Tibial nerve (tissue), 4 donors: Measurements from ENCODE around the gene INAFM1. TPM values are rescaled to one million over a fixed set of nuclear protein-coding genes. Genes with fewer than 3 reads are reported as not detected.
"Not testable (repeated sequence)": the region's sequence is repeated elsewhere in the genome, so short reads cannot be mapped to it uniquely, and the experiment has no call there.

ENCODE experiments used
- DNase-seq, 2 donors: peaks; one replicate each; pipeline ENCODE4 v3.0.0-alpha.2; 2019; ENCODE audit warnings: low spot score in 2 of 2
- H3K27ac ChIP-seq, 4 donors: fragments of 200-600 bp; sonication (generic) in 3 of 4; one replicate each; pipeline ENCODE4 v1.5.1; 2017 to 2019; ENCODE audit warnings: mild to moderate bottlenecking in 1 of 4
- H3K27me3 ChIP-seq, 2 donors: fragments of 200-600 bp; sonication (generic) in 1 of 2; one replicate each; pipeline versions ENCODE4 v1.5.1 to v1.6.0; 2017 to 2019
- H3K36me3 ChIP-seq, 3 donors: fragments of 200-600 bp; sonication (generic); one replicate each; pipeline ENCODE4 v1.5.1; 2018 to 2019
- H3K4me1 ChIP-seq, 4 donors: fragments of 200-600 bp; sonication (generic) in 3 of 4; one replicate each; pipeline ENCODE4 v1.5.1; 2017 to 2019
- H3K4me3 ChIP-seq, 4 donors: fragments of 200-600 bp; sonication (generic) in 3 of 4; one replicate each; pipeline ENCODE4 v1.5.1; 2017 to 2019; ENCODE audit warnings: mild to moderate bottlenecking in 1 of 4, moderate library complexity in 1 of 4
- H3K9me3 ChIP-seq, 4 donors: fragments of 200-600 bp; sonication (generic) in 3 of 4; one replicate each; pipeline ENCODE4 v1.5.1; 2017 to 2019
- EP300 ChIP-seq, 2 donors: sonication (generic); formaldehyde crosslinking; IDR thresholded peaks; one replicate each; pipeline ENCODE4 v1.6.1; 2017; ENCODE audit warnings: antibody characterized with exemption in 2 of 2, mild to moderate bottlenecking in 1 of 2
- POLR2A ChIP-seq, 2 donors: fragments of 450-650 bp; IDR thresholded peaks; one replicate each; pipeline ENCODE4 v1.6.1; 2017; ENCODE audit warnings: antibody characterized with exemption in 2 of 2, mild to moderate bottlenecking in 2 of 2, moderate library complexity in 2 of 2
- WGBS, 2 donors: methylation state at CpG; one replicate each; pipeline ENCODE4 v1.1.5; 2018; 5-methylcytosine and 5-hydroxymethylcytosine counted together
- total RNA-seq, 4 donors: library from RNA; depleted of rRNA; stranded (reverse); fragments of >200 nt; gene quantifications; one replicate each; pipeline ENCODE4 v1.1.0, GENCODE V29; 2016
- TF ChIP-seq, protein P1 (sequence below), 5 experiments: fragments of 200-600 bp in 3 of 5; fragments of 450-650 bp in 2 of 5; sonication (generic) in 3 of 5; IDR thresholded peaks; one replicate each; pipeline ENCODE4 v1.5.1; 2016 to 2019; ENCODE audit warnings: antibody characterized with exemption in 5 of 5, mild to moderate bottlenecking in 3 of 5, moderate library complexity in 2 of 5

Gene INAFM1
- total RNA-seq, 4 donors from 2014 or later: 9.6 to 33.9 (median 25.4) TPM

DNA sequence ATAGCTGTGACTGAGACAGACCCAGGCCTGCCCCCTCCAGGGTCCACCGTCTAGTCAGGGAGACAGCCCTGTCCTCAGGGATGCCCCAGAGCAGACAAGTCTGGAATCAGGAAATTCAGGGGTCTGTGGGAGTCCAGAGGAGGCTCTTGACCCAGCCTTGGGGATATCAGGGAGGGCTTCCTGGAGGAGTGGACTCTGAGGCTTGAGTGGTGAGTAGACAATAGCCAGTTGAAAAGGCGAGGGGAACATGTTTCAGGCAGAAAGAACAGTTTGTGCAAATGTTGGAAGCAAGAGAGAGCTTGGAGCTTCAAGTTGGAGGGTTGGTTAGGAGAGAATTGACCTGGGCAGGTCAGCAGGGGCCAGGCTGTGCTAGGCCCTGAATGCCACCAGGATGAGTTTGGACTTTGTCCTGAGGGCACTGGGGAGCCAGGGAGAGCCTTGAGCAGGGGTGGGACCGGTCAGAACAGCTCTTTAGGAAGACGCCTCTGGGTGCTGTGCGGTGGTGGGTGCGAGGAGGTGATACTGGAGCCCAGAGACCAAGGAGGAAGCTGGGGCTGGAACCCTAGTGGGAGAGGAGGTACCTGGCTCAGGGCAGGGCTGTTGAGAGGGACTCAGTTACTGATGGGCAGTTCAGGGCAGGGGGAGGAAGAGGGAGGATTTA is 15.7 kb upstream of the INAFM1 start:
- 85 to 88% methylated on average over 6 of the region's 6 CpGs for WGBS, 2 donors
- H3K36me3 ChIP-seq: peaks cover 0 to 58% (median 16%) of the 10 kb centered on the region in 3 donors
- peak overlapping the region in 3 of 4 donors; percentile 89 to 98 (median 92) for H3K27ac ChIP-seq
- H3K4me1 ChIP-seq: peaks cover 0 to 43% (median 20%) of the 10 kb centered on the region in 4 donors
- H3K27me3 ChIP-seq: no peaks in the 10 kb centered on the region
- H3K4me3 ChIP-seq: no peak overlapping the region
- TF ChIP-seq EP300 (IDR thresholded peaks at IDR 0.05) (no peak), POLR2A (IDR thresholded peaks at IDR 0.05) (no peak)
- TF ChIP-seq, protein P1, sequence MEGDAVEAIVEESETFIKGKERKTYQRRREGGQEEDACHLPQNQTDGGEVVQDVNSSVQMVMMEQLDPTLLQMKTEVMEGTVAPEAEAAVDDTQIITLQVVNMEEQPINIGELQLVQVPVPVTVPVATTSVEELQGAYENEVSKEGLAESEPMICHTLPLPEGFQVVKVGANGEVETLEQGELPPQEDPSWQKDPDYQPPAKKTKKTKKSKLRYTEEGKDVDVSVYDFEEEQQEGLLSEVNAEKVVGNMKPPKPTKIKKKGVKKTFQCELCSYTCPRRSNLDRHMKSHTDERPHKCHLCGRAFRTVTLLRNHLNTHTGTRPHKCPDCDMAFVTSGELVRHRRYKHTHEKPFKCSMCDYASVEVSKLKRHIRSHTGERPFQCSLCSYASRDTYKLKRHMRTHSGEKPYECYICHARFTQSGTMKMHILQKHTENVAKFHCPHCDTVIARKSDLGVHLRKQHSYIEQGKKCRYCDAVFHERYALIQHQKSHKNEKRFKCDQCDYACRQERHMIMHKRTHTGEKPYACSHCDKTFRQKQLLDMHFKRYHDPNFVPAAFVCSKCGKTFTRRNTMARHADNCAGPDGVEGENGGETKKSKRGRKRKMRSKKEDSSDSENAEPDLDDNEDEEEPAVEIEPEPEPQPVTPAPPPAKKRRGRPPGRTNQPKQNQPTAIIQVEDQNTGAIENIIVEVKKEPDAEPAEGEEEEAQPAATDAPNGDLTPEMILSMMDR (IDR thresholded peaks at IDR 0.05): no peak
- H3K9me3 ChIP-seq: no peaks in the 10 kb centered on the region
- no peak for DNase-seq

DNA sequence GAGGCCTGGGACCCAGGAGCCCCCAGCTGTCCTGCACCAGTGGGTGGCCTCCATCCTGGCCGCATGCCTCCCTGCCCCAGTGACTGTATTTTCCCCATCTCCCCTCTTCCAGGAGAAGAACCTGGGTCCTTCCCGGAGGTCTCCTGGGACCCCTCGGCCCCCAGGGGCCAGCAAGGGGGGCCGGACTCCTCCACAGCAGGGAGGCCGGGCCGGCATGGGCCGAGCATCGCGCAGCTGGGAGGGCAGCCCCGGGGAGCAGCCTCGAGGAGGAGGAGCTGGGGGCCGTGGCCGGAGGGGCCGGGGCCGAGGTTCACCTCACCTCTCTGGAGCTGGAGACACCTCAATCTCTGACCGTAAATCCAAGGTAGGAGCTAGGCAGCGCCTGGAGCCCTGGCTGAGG is 14.2 kb upstream of the INAFM1 start:
- H3K27me3 ChIP-seq: no peaks in the 10 kb centered on the region
- H3K9me3 ChIP-seq: no peaks in the 10 kb centered on the region
- peaks cover 0 to 39% (median 20%) of the 10 kb centered on the region in 4 donors for H3K4me1 ChIP-seq
- 89 to 91% methylated on average over 16 to 17 of the region's 17 CpGs for WGBS, 2 donors
- DNase-seq: no peak
- peaks cover 2 to 73% (median 29%) of the 10 kb centered on the region in 3 donors for H3K36me3 ChIP-seq
- H3K4me3 ChIP-seq: no peak overlapping the region
- H3K27ac ChIP-seq: peak overlapping the region in 1 of 4 donors; percentile 6
- TF ChIP-seq, protein P1 (IDR thresholded peaks at IDR 0.05): no peak
- no peak for TF ChIP-seq POLR2A (IDR thresholded peaks at IDR 0.05)
- TF ChIP-seq EP300 (IDR thresholded peaks at IDR 0.05): no peak

DNA sequence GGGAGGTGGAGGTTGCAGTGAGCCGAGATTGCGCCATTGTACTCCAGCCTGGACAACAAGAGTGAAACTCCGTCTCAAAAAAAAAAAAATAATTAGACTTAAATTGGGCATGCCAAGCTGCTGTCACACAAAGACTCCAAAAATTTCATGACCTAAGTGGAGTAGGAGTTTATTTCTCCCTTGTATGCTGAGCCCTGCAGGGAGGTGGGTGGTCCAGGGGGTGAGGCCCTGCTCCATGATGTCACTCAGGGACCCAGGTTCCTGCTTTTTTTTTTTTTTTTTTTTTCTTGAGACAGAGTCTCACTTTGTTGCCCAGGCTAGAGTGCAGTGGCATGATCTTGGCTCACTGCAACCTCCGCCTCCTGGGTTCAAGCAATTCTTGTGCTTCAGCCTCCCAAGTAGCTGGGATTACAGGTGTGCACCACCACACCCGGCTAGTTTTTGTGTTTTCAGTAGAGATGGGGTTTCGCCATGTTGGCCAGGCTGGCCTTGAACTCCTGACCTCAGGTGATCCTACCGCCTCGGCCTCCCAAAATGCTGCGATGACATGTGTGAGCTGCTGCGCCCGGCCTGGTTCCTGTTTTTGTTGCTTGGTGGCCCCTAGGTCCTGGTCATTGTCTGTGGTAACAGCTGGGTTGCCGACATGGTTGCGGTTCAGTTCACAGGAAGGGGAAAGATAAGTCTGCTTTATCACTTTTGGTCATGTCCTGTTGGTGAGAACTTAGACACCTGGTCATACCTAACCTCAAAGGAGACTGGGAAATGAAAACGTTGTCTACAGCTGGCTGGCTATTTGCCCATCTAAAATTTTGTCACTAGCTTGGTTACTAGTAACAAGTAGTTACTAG is 12.5 kb upstream of the INAFM1 start:
- H3K27me3 ChIP-seq, H3K4me3 ChIP-seq, DNase-seq, H3K9me3 ChIP-seq, H3K27ac ChIP-seq: not testable (repeated sequence)
- WGBS, 2 donors: 89 to 93% methylated on average over 14 of the region's 14 CpGs
- peaks cover 6 to 90% (median 34%) of the 10 kb centered on the region in 3 donors for H3K36me3 ChIP-seq
- peaks cover 0 to 32% (median 18%) of the 10 kb centered on the region in 4 donors for H3K4me1 ChIP-seq

DNA sequence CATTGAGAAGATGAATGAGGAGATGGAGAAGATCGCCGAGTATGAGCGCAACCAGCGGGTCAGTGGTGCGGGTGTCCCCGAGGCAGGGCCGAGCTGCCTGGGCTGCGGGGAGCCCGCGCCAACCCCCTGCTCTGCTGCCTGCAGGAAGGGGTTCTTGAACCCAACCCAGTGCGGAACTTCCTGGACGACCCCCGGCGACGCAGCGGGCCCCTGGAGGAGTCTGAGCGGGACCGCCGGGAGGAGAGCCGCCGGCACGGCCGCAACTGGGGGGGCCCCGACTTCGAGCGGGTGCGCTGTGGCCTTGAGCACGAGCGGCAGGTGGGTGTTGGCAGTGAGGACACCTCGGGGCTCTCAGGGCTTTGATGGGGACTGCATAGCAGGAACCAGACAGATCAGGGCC is 10.1 kb upstream of the INAFM1 start:
- H3K36me3 ChIP-seq: peaks cover 6 to 99% (median 32%) of the 10 kb centered on the region in 3 donors
- H3K9me3 ChIP-seq: no peaks in the 10 kb centered on the region
- peaks cover 0 to 13% (median 0%) of the 10 kb centered on the region in 4 donors for H3K4me1 ChIP-seq
- no peak overlapping the region for H3K27ac ChIP-seq
- 92 to 93% methylated on average over 30 of the region's 30 CpGs for WGBS, 2 donors
- DNase-seq: no peak
- no peaks in the 10 kb centered on the region for H3K27me3 ChIP-seq
- TF ChIP-seq POLR2A (IDR thresholded peaks at IDR 0.05) (no peak), EP300 (IDR thresholded peaks at IDR 0.05) (no peak)
- TF ChIP-seq, protein P1 (IDR thresholded peaks at IDR 0.05): no peak
- H3K4me3 ChIP-seq: no peak overlapping the region

DNA sequence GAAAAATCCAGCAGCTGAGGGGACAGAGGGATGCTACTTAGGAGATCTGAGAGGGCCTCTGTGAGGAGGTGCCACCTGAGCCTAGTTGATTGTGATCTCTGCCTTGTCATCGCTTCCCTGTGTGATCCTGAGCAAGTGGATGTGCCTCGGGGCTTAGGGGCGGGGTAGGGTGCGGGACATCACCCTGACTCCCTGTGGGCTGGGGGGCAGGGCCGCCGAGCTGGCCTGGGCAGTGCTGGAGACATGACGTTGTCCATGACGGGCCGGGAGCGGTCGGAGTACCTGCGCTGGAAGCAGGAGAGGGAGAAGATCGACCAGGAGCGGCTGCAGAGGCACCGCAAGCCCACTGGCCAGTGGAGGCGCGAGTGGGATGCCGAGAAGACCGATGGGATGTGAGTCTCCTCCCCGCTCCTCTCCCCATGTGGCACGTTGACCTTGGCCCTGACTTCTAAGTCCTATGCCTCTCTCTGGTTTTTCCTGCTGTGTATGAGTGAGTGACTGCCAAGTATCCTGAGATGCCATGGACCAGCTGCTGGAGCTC is 8.2 kb upstream of the INAFM1 start:
- Histone ChIP-seq H3K27me3 (no peaks in the 10 kb centered on the region), H3K36me3 (peaks cover 6 to 99% (median 25%) of the 10 kb centered on the region in 3 donors), H3K27ac (no peak overlapping the region), H3K4me3 (no peak overlapping the region), H3K9me3 (no peaks in the 10 kb centered on the region), H3K4me1 (no peaks in the 10 kb centered on the region)
- WGBS, 2 donors: 94% methylated on average over 21 of the region's 21 CpGs
- DNase-seq: no peak
- no peak for TF ChIP-seq EP300 (IDR thresholded peaks at IDR 0.05)
- TF ChIP-seq, protein P1 (IDR thresholded peaks at IDR 0.05): no peak
